ENCODE measurements around the gene OR51B2.
"Not testable (repeated sequence)": the region's sequence is repeated elsewhere in the genome, so short reads cannot be mapped to it uniquely, and the experiment has no call there.

Gene OR51B2

GRCh38 chr11:5324197-5324596, at the start of gene OR51B2:
Gene OR51B2, minus strand, starts transcription at chr11:5324297. Its CDS starts 0 bp downstream, at chr11:5324297.
- no peak for DNase-seq

- peak; percentile 63 for DNase-seq
These were observed 45.7 kb upstream of the OR51B2 start for GRCh38 chr11:5369789-5370188.

- no peak for DNase-seq
These were observed 44.5 kb upstream of the OR51B2 start for GRCh38 chr11:5368502-5369043.

- no peak for DNase-seq
These were observed 43.5 kb upstream of the OR51B2 start for GRCh38 chr11:5367448-5368074.

- no peak for DNase-seq
These were observed 42.8 kb upstream of the OR51B2 start for GRCh38 chr11:5366856-5367255.

GRCh38 chr11:5366365-5366764, 42.3 kb upstream of the OR51B2 start:
- DNase-seq = not testable (repeated sequence)

- DNase-seq = no peak
These were observed 40.1 kb upstream of the OR51B2 start for GRCh38 chr11:5364214-5364613.

GRCh38 chr11:5363679-5364078, 39.6 kb upstream of the OR51B2 start:
- DNase-seq = no peak

- DNase-seq = no peak
These were observed 38.0 kb upstream of the OR51B2 start for GRCh38 chr11:5362017-5362625.

- not testable (repeated sequence) for DNase-seq
These were observed 31.9 kb upstream of the OR51B2 start for GRCh38 chr11:5356031-5356430.

GRCh38 chr11:5351208-5351607, 27.1 kb upstream of the OR51B2 start, which contains the start of gene OR51B6:
Gene OR51B6, plus strand, starts transcription at chr11:5351508. Its CDS starts 0 bp downstream, at chr11:5351508.
- no peak for DNase-seq

- no peak for DNase-seq
These were observed 25.5 kb upstream of the OR51B2 start for GRCh38 chr11:5349550-5349949.

- DNase-seq = no peak
These were observed 24.6 kb upstream of the OR51B2 start for GRCh38 chr11:5348551-5349194.

GRCh38 chr11:5345831-5346230, 21.7 kb upstream of the OR51B2 start:
- DNase-seq = no peak

- DNase-seq = no peak
These were observed 19.6 kb upstream of the OR51B2 start, which contains the start of gene OR51B5 for GRCh38 chr11:5343474-5344335. Gene OR51B5, minus strand, starts transcription at chr11:5343524. Its CDS starts 0 bp downstream, at chr11:5343524.

GRCh38 chr11:5339771-5340322, 15.8 kb upstream of the OR51B2 start:
- no peak for DNase-seq

GRCh38 chr11:5337253-5337652, 13.2 kb upstream of the OR51B2 start:
- not testable (repeated sequence) for DNase-seq

GRCh38 chr11:5336331-5336730, 12.2 kb upstream of the OR51B2 start:
- DNase-seq = no peak

GRCh38 chr11:5335170-5335569, 11.1 kb upstream of the OR51B2 start:
- DNase-seq = no peak

- DNase-seq = no peak
These were observed 6.8 kb downstream of the OR51B2 start for GRCh38 chr11:5317292-5317691.

- DNase-seq = not testable (repeated sequence)
These were observed 10.6 kb downstream of the OR51B2 start for GRCh38 chr11:5313326-5314023.

- DNase-seq = no peak
These were observed 13.7 kb downstream of the OR51B2 start for GRCh38 chr11:5310423-5310822.
